Renal cortex interstitium (tissue), 15 donors: ENCODE results near the gene LRRC1. TPM values are rescaled to one million over a fixed set of nuclear protein-coding genes. Genes with fewer than 3 reads are reported as not detected.

Experiments
- DNase-seq, 11 donors: peaks; one replicate each; pipeline ENCODE4 v3.0.0-alpha.2; 2013; ENCODE audit warnings: low read depth in 9 of 11, low spot score in 4 of 11; ENCODE audit errors: extremely low read depth in 1 of 11
- long read RNA-seq, 16 experiments: transcript quantifications; one replicate each; lab custom pipeline, GENCODE V29; 2026
- polyA plus RNA-seq, 3 donors: library from polyadenylated mRNA; unstranded; fragments of 120-200 nt; gene quantifications; one replicate each; pipeline ENCODE4 v1.2.1, GENCODE V29; 2013; ENCODE audit not compliant: insufficient read length in 3 of 3

Gene LRRC1
- polyA plus RNA-seq, result 10 to 100 TPM; 25.0 to 33.3 (median 27.2) TPM
- long read RNA-seq, donor 1, partial matches to known transcripts, result 5 of 6 reads
- long read RNA-seq, donor 1, other reads (novel, unspliced or antisense), result 0 of 6 reads
- long read RNA-seq, donor 2, partial matches to known transcripts, result 0 of 2 reads
- long read RNA-seq, donor 2, other reads (novel, unspliced or antisense), result 0 of 2 reads
- long read RNA-seq, donor 3, partial matches to known transcripts, result 0 of 4 reads
- long read RNA-seq, donor 3, other reads (novel, unspliced or antisense), result 0 of 4 reads
- long read RNA-seq, donor 4, partial matches to known transcripts, result 0 of 4 reads
- long read RNA-seq, donor 4, other reads (novel, unspliced or antisense), result 0 of 4 reads
- long read RNA-seq, donor 5, result 0 reads
- long read RNA-seq, donor 6, partial matches to known transcripts, result 13 of 14 reads
- long read RNA-seq, donor 6, other reads (novel, unspliced or antisense), result 0 of 14 reads
- long read RNA-seq, donor 7, partial matches to known transcripts, result 5 of 7 reads
- long read RNA-seq, donor 7, other reads (novel, unspliced or antisense), result 0 of 7 reads
- long read RNA-seq, donor 8, result 0 reads
- long read RNA-seq, donor 9, result 0 reads
- long read RNA-seq, donor 10, partial matches to known transcripts, result 0 of 3 reads
- long read RNA-seq, donor 10, other reads (novel, unspliced or antisense), result 0 of 3 reads
- long read RNA-seq, donor 11, partial matches to known transcripts, result 0 of 3 reads
- long read RNA-seq, donor 11, other reads (novel, unspliced or antisense), result 0 of 3 reads
- long read RNA-seq, donor 12, result 0 reads
- long read RNA-seq, donor 13, result 0 reads
- long read RNA-seq, donor 14, transcript LRRC1-202 (14 exons, 3,180 nt), result major isoform, 5 of 6 reads
- long read RNA-seq, donor 14, partial matches to known transcripts, result 0 of 6 reads
- long read RNA-seq, donor 14, other reads (novel, unspliced or antisense), result 0 of 6 reads
- long read RNA-seq, donor 15, partial matches to known transcripts, result 0 of 1 reads
- long read RNA-seq, donor 15, other reads (novel, unspliced or antisense), result 0 of 1 reads
- long read RNA-seq, donor 16, transcript LRRC1-202 (14 exons, 3,180 nt), result major isoform, 8 of 22 reads
- long read RNA-seq, donor 16, partial matches to known transcripts, result 11 of 22 reads
- long read RNA-seq, donor 16, other reads (novel, unspliced or antisense), result 0 of 22 reads

- peak; percentile 85 to 95 (median 93) for DNase-seq
These were observed at the start of gene LRRC1 for GRCh38 chr6:53794720-53795339. Gene LRRC1 (plus strand): TSS chr6:53795005. CDS start chr6:53795257, 252 bp downstream.

- peak in 2 of 11 donors; percentile 17 to 22 for DNase-seq
These were observed 48.2 kb upstream of the LRRC1 start for GRCh38 chr6:53746442-53747103.

- DNase-seq, result no peak
These were observed 44.7 kb upstream of the LRRC1 start for GRCh38 chr6:53750052-53750650.

GRCh38 chr6:53751417-53751816, 43.4 kb upstream of the LRRC1 start:
- no peak for DNase-seq

- DNase-seq, result no peak
These were observed 42.4 kb upstream of the LRRC1 start for GRCh38 chr6:53752440-53752839.

GRCh38 chr6:53752856-53753255, 41.9 kb upstream of the LRRC1 start:
- DNase-seq, result no peak

- no peak for DNase-seq
These were observed 40.5 kb upstream of the LRRC1 start for GRCh38 chr6:53754330-53754729.

- DNase-seq, result no peak
These were observed 38.4 kb upstream of the LRRC1 start for GRCh38 chr6:53756396-53756795.

GRCh38 chr6:53758496-53758895, 36.3 kb upstream of the LRRC1 start:
- no peak for DNase-seq

- no peak for DNase-seq
These were observed 33.8 kb upstream of the LRRC1 start for GRCh38 chr6:53761036-53761435.

GRCh38 chr6:53765270-53765669, 29.5 kb upstream of the LRRC1 start:
- DNase-seq, result no peak

GRCh38 chr6:53766930-53767329, 27.9 kb upstream of the LRRC1 start:
- no peak for DNase-seq

GRCh38 chr6:53767941-53768340, 26.9 kb upstream of the LRRC1 start:
- no peak for DNase-seq

- DNase-seq, result no peak
These were observed 26.2 kb upstream of the LRRC1 start for GRCh38 chr6:53768636-53769035.

- DNase-seq, result no peak
These were observed 24.0 kb upstream of the LRRC1 start for GRCh38 chr6:53770780-53771249.

GRCh38 chr6:53771785-53772624, 22.8 kb upstream of the LRRC1 start:
- no peak for DNase-seq

- DNase-seq, result no peak
These were observed 21.6 kb upstream of the LRRC1 start for GRCh38 chr6:53773044-53773696.
